Neural crest cell (in vitro differentiated cells): ENCODE results near the gene COL4A6. TPM values are rescaled to one million over a fixed set of nuclear protein-coding genes. Genes with fewer than 3 reads are reported as not detected.
A peak's percentile ranks its signal among the peaks of the same experiment; 100 is the strongest.

Source experiments
- DNase-seq: peaks from one replicate; pipeline ENCODE4 v3.0.0; 2021; ENCODE audit warnings: low read depth, mixed read lengths, low spot score
- H3K27ac Mint-ChIP-seq: one replicate; pipeline ENCODE4 v1.8.0; 2021; ENCODE audit warnings: mild to moderate bottlenecking, mixed read lengths; ENCODE audit not compliant: unreplicated experiment
- H3K27me3 Mint-ChIP-seq: 2 replicates; pipeline ENCODE4 v1.8.0; 2021; ENCODE audit warnings: low read depth, mild to moderate bottlenecking, mixed read lengths
- H3K36me3 Mint-ChIP-seq: 2 replicates; pipeline ENCODE4 v1.8.0; 2021; ENCODE audit warnings: low read depth, mild to moderate bottlenecking, mixed read lengths
- H3K4me1 Mint-ChIP-seq: 2 replicates; pipeline ENCODE4 v1.8.0; 2021; ENCODE audit warnings: mixed read lengths
- H3K4me3 Mint-ChIP-seq: one replicate; pipeline ENCODE4 v1.8.0; 2021; ENCODE audit warnings: mild to moderate bottlenecking, mixed read lengths
- H3K9me3 Mint-ChIP-seq: 2 replicates; pipeline ENCODE4 v1.8.0; 2021; ENCODE audit warnings: mixed read lengths
- CTCF ChIP-seq: fragments of 200-600 bp; sonication (generic); conservative IDR thresholded peaks from 2 replicates; pipeline ENCODE4 v1.5.0; 2021; ENCODE audit warnings: antibody characterized with exemption, mild to moderate bottlenecking
- total RNA-seq: library from RNA; stranded (reverse); gene quantifications from 2 replicates; pipeline ENCODE4 v1.2.1, GENCODE V29; 2021

COL4A6 gene
- total RNA-seq, 1 donor from 2014 or later: 22.6 TPM

GRCh38 chrX:108245462-108245861 lies 192.8 kb downstream of the COL4A6 start:
- no peak overlapping the region for H3K4me3 Mint-ChIP-seq
- H3K4me1 Mint-ChIP-seq: peaks cover 12% of the 10 kb centered on the region
- no peak for TF ChIP-seq CTCF
- no peaks in the 10 kb centered on the region for H3K9me3 Mint-ChIP-seq
- H3K27ac Mint-ChIP-seq: no peak overlapping the region
- H3K36me3 Mint-ChIP-seq: no peaks in the 10 kb centered on the region
- no peaks in the 10 kb centered on the region for H3K27me3 Mint-ChIP-seq
- no peak for DNase-seq

- no peaks in the 10 kb centered on the region for H3K36me3 Mint-ChIP-seq
- TF ChIP-seq CTCF: no peak
- no peak overlapping the region for H3K27ac Mint-ChIP-seq
- H3K27me3 Mint-ChIP-seq: no peaks in the 10 kb centered on the region
- no peak overlapping the region for H3K4me3 Mint-ChIP-seq
- DNase-seq: no peak
- no peaks in the 10 kb centered on the region for H3K4me1 Mint-ChIP-seq
- no peaks in the 10 kb centered on the region for H3K9me3 Mint-ChIP-seq
These were observed 202.2 kb downstream of the COL4A6 start for GRCh38 chrX:108235986-108236385.

GRCh38 chrX:108230574-108230973 lies 207.6 kb downstream of the COL4A6 start:
- Mint-ChIP-seq H3K4me3 (no peak overlapping the region), H3K27me3 (no peaks in the 10 kb centered on the region), H3K4me1 (no peaks in the 10 kb centered on the region), H3K36me3 (peaks cover 2% of the 10 kb centered on the region), H3K27ac (no peak overlapping the region), H3K9me3 (no peaks in the 10 kb centered on the region)
- TF ChIP-seq CTCF: no peak
- DNase-seq: no peak

GRCh38 chrX:108224727-108225621 lies 213.2 kb downstream of the COL4A6 start:
- peak; percentile 78 for TF ChIP-seq CTCF

GRCh38 chrX:108224218-108224617 lies 214.0 kb downstream of the COL4A6 start:
- Mint-ChIP-seq H3K27ac (no peak overlapping the region), H3K27me3 (no peaks in the 10 kb centered on the region), H3K9me3 (no peaks in the 10 kb centered on the region), H3K4me3 (no peak overlapping the region), H3K36me3 (peaks cover 3% of the 10 kb centered on the region), H3K4me1 (peaks cover 6% of the 10 kb centered on the region)
- DNase-seq: no peak
- TF ChIP-seq CTCF: no peak

More at GRCh38 chrX:108224727-108225621, 213.2 kb downstream of the COL4A6 start:
- Mint-ChIP-seq H3K27ac (no peak overlapping the region), H3K4me3 (no peak overlapping the region), H3K27me3 (no peaks in the 10 kb centered on the region), H3K4me1 (peaks cover 6% of the 10 kb centered on the region), H3K36me3 (peaks cover 4% of the 10 kb centered on the region), H3K9me3 (no peaks in the 10 kb centered on the region)
- DNase-seq: peak; percentile 22
